HepG2 (cell line): ENCODE measurements around the gene ZNF48. TPM values are rescaled to one million over a fixed set of nuclear protein-coding genes. Genes with fewer than 3 reads are reported as not detected.
A peak's percentile ranks its signal among the peaks of the same experiment; 100 is the strongest.

Source experiments
- ATAC-seq: fragments of 200-7000 bp; cut with Tn5 transposase; 3 replicates; pipeline ENCODE4 v1.9.1; 2020; ENCODE audit warnings: mild to moderate bottlenecking, moderate library complexity
- BruUV-seq: library from RNA; stranded (reverse); fragments of 400-500 nt; replicated peaks from 2 replicates; lab custom pipeline; 2021; lab: Mats Ljungman, UMichigan
- CTCF ChIA-PET: fragments of 300-600 bp; formaldehyde crosslinking; extraction: SDS; loops from one replicate; lab custom pipeline; 2021; ENCODE audit warnings: low total read pairs, inconsistent platforms, low intra/inter-chr PET ratio; lab: Yijun Ruan, JAX
- POLR2A ChIA-PET: fragments of 350-600 bp; sonication (Branson Sonifier 250); formaldehyde crosslinking; loops from one replicate; lab custom pipeline; 2020; ENCODE audit warnings: antibody characterized with exemption, inconsistent platforms; lab: Yijun Ruan, JAX
- DNase-seq: peaks from one replicate; pipeline ENCODE4 v3.0.0-alpha.2; 2015; ENCODE audit warnings: low spot score
- FAIRE-seq: peaks from 3 replicates; lab custom pipeline; 2011; peaks lifted over from hg19 to GRCh38; lab: Jason Lieb, UNC
- H2AFZ ChIP-seq: one replicate; pipeline ENCODE4 v1.6.1; 2011; ENCODE audit warnings: low read length, inconsistent platforms
- H3K27ac ChIP-seq: fragments of 300-600 bp; 3 replicates; pipeline ENCODE4 v1.8.0; 2011; ENCODE audit warnings: mixed run types, mild to moderate bottlenecking, mixed read lengths, low read length, inconsistent platforms; ENCODE audit not compliant: insufficient read depth; ENCODE audit errors: extremely low read length
- H3K27me3 ChIP-seq, 2 experiments: fragments of 200-600 bp in 1 of 2; 2 replicates in 1 of 2; 3 replicates in 1 of 2; pipeline versions ENCODE4 v1.6.0 to v1.8.0; 2011; ENCODE audit warnings: low read length in 2 of 2, mild to moderate bottlenecking in 2 of 2, moderate library complexity in 2 of 2, inconsistent platforms in 1 of 2; ENCODE audit not compliant: insufficient read depth in 2 of 2, control insufficient read depth in 1 of 2
- H3K36me3 ChIP-seq, 2 experiments: fragments of 200-600 bp in 1 of 2; replicated peaks in 1 of 2; 2 replicates in 1 of 2; 3 replicates in 1 of 2; pipeline versions ENCODE4 v1.5.1 to v1.8.0; 2011; ENCODE audit warnings: low read length in 2 of 2, inconsistent platforms in 1 of 2; ENCODE audit not compliant: insufficient read depth in 2 of 2, control insufficient read depth in 1 of 2
- H3K4me1 ChIP-seq: 2 replicates; pipeline ENCODE4 v1.5.1; 2012; ENCODE audit warnings: low read length, inconsistent platforms; ENCODE audit not compliant: insufficient read depth
- H3K4me2 ChIP-seq: 2 replicates; pipeline ENCODE4 v1.6.0; 2011; ENCODE audit warnings: low read depth, low read length, inconsistent platforms
- H3K4me3 ChIP-seq, 3 experiments: fragments of 200-600 bp in 1 of 3; sonication (generic), shearing (Covaris generic) in 1 of 3; replicated peaks in 1 of 3; 2 replicates each; pipeline ENCODE4 v1.5.1; 2011 to 2016; ENCODE audit warnings: low read length in 3 of 3, inconsistent platforms in 2 of 3, low read depth in 2 of 3, mild to moderate bottlenecking in 2 of 3, control low read depth in 1 of 3, mixed read lengths in 1 of 3; ENCODE audit not compliant: insufficient read depth in 1 of 3
- H3K79me2 ChIP-seq: one replicate; pipeline ENCODE4 v1.6.1; 2011; ENCODE audit warnings: low read length, inconsistent platforms; ENCODE audit not compliant: insufficient read depth
- H3K9ac ChIP-seq: 2 replicates; pipeline ENCODE4 v1.6.0; 2011; ENCODE audit warnings: mild to moderate bottlenecking, low read depth, low read length, inconsistent platforms; ENCODE audit not compliant: insufficient read depth
- H3K9me3 ChIP-seq: 2 replicates; pipeline ENCODE4 v1.5.1; 2012; ENCODE audit warnings: mild to moderate bottlenecking, low read length
- H4K20me1 ChIP-seq: 2 replicates; pipeline ENCODE4 v1.6.0; 2011; ENCODE audit warnings: inconsistent platforms, mild to moderate bottlenecking, low read length, moderate library complexity; ENCODE audit not compliant: insufficient read depth
- MEIS1 ChIP-seq: sonication (generic); formaldehyde crosslinking; IDR thresholded peaks from 2 replicates; pipeline ENCODE4 v1.9.0; 2021; ENCODE audit warnings: mild to moderate bottlenecking, missing genetic modification reagents, moderate library complexity, borderline replicate concordance
- NFKBIZ ChIP-seq: IDR thresholded peaks from 2 replicates; pipeline ENCODE4 v1.6.1; 2018; ENCODE audit warnings: missing genetic modification reagents, missing compliant biosample characterization
- PAF1 ChIP-seq: IDR thresholded peaks from 2 replicates; pipeline ENCODE4 v1.6.1; 2016; ENCODE audit warnings: missing genetic modification reagents, missing compliant biosample characterization
- POLR2A ChIP-seq, 2 experiments: IDR thresholded peaks; 2 replicates each; pipeline ENCODE4 v1.6.1; 2011; ENCODE audit warnings: low read depth in 2 of 2, low read length in 2 of 2, mild to moderate bottlenecking in 1 of 2, moderate library complexity in 1 of 2; ENCODE audit not compliant: insufficient read depth in 1 of 2
- SP2 ChIP-seq: sonication (generic); formaldehyde crosslinking; IDR thresholded peaks from 2 replicates; pipeline ENCODE4 v1.5.1; 2020; ENCODE audit warnings: mild to moderate bottlenecking, missing genetic modification reagents
- TCF7L2 ChIP-seq: IDR thresholded peaks from 2 replicates; pipeline ENCODE4 v1.6.1; 2011; ENCODE audit warnings: mild to moderate bottlenecking, low read depth, low read length, moderate library complexity
- ZBTB7B ChIP-seq: sonication (generic); formaldehyde crosslinking; IDR thresholded peaks from 2 replicates; pipeline ENCODE4 v1.4.0; 2020; ENCODE audit warnings: missing genetic modification reagents
- ZKSCAN1 ChIP-seq: fragments of 150-350 bp; IDR thresholded peaks from 2 replicates; pipeline ENCODE4 v1.6.1; 2014; ENCODE audit warnings: low read length
- ZNF747 ChIP-seq: sonication (generic); formaldehyde crosslinking; IDR thresholded peaks from 2 replicates; pipeline ENCODE4 v1.8.1; 2023; ENCODE audit warnings: missing genetic modification reagents, mild to moderate bottlenecking, borderline replicate concordance
- ZNF773 ChIP-seq: sonication (generic); formaldehyde crosslinking; IDR thresholded peaks from 2 replicates; pipeline ENCODE4 v1.4.0; 2020; ENCODE audit warnings: missing genetic modification reagents, borderline replicate concordance
- ZNF782 ChIP-seq: sonication (generic); formaldehyde crosslinking; IDR thresholded peaks from 2 replicates; pipeline ENCODE4 v1.4.0; 2020; ENCODE audit warnings: missing genetic modification reagents, mild to moderate bottlenecking, borderline replicate concordance
- ZNF891 ChIP-seq: sonication (generic); formaldehyde crosslinking; IDR thresholded peaks from 2 replicates; pipeline ENCODE4 v1.5.0; 2020; ENCODE audit warnings: mild to moderate bottlenecking, missing genetic modification reagents
- WGBS: methylation state at CpG from one replicate; pipeline ENCODE4 v1.1.6; 2017; ENCODE audit warnings: low lambda C conversion rate; 5-methylcytosine and 5-hydroxymethylcytosine counted together
- in situ Hi-C: cut with HindIII; loops from 2 replicates; pipeline ENCODE4 v1.10.0; 2017; ENCODE audit warnings: low pct_unique_long_range_greater_than_20kb; ENCODE audit not compliant: extremely low pct_ligation_motif_present
- intact Hi-C: fragments of 100-400 bp; cut with micrococcal nuclease; formaldehyde crosslinking; loops from one replicate; pipeline ENCODE4 v1.10.0; 2022; ENCODE audit not compliant: unreplicated experiment
- polyA plus RNA-seq, 8 experiments: library from polyadenylated mRNA; depleted of rRNA in 3 of 8; stranded (reverse) in 7 of 8; unstranded in 1 of 8; fragments of >200 nt; fragmentation: Illumina TruSeq in 4 of 8; extraction: Trizol in 4 of 8; gene quantifications; 2 replicates each; pipeline versions ENCODE4 v1.2.1 to v1.2.3, GENCODE V29; 2011 to 2016; ENCODE audit warnings: low read depth in 4 of 8, missing spikeins in 1 of 8, mixed read lengths in 1 of 8; ENCODE audit not compliant: insufficient read depth in 1 of 8
- total RNA-seq, 5 experiments: library from RNA; depleted of rRNA; stranded (reverse); fragments of >200 nt; fragmentation: Illumina TruSeq; extraction: Trizol; gene quantifications; 2 replicates each; pipeline ENCODE4 v1.2.3, GENCODE V29; 2016; ENCODE audit warnings: low read depth in 1 of 5

Gene ZNF48
- total and polyA plus RNA-seq, 2 of the 13 experiments (the other 11 are each of a cell fraction or from before 2014, with no cell fraction given): 9.9 to 12.3 TPM

GRCh38 chr16:30346286-30346685 lies 48.9 kb upstream of the ZNF48 start:
- TF ChIP-seq ZNF891 (CRISPR knock-in tag): no peak
- TF ChIP-seq ZBTB7B (CRISPR knock-in tag): no peak
- TF ChIP-seq ZKSCAN1: no peak
- no peak for TF ChIP-seq ZNF747
- no peak for TF ChIP-seq TCF7L2
- no peak for TF ChIP-seq ZNF782 (CRISPR knock-in tag)
- no peak for TF ChIP-seq NFKBIZ
- no peak for TF ChIP-seq PAF1
- no peak for TF ChIP-seq MEIS1
- ATAC-seq: no peak
- no peak overlapping the region for H3K9ac ChIP-seq
- no peak for FAIRE-seq
- ChIA-PET POLR2A (interaction anchor here (1.5 kb wide), 1 partner anchor 9 kb away, joined by 4 read pairs; the partner anchor contains the start of gene CD2BP2), CTCF (no interaction called here)
- H3K36me3 ChIP-seq: peaks cover 12 to 38% of the 10 kb centered on the region in 2 experiments; a peak in 4 of 5 replicates
- no peaks in the 10 kb centered on the region for H4K20me1 ChIP-seq
- no TSS peak for BruUV-seq
- no peak overlapping the region for H2AFZ ChIP-seq
- no peaks in the 10 kb centered on the region; a peak in 1 of 5 replicates for H3K27me3 ChIP-seq
- intact Hi-C loops (no loop called here), in situ Hi-C loops (loop anchor here (25.0 kb wide), 1 partner anchor 759 kb away; no protein-coding TSS in a partner anchor)
- no peak overlapping the region for H3K4me2 ChIP-seq
- no peaks in the 10 kb centered on the region for H3K79me2 ChIP-seq
- no peak overlapping the region for H3K4me3 ChIP-seq
- no peak overlapping the region for H3K27ac ChIP-seq
- peaks cover 9% of the 10 kb centered on the region for H3K4me1 ChIP-seq
- WGBS: 94% methylated on average over 3 of the region's 3 CpGs
- no peaks in the 10 kb centered on the region for H3K9me3 ChIP-seq
- DNase-seq: no peak

- Histone ChIP-seq H3K4me1 (peaks cover 19% of the 10 kb centered on the region), H3K79me2 (no peaks in the 10 kb centered on the region)
- no peak for FAIRE-seq
- TF ChIP-seq SP2 (CRISPR knock-in tag) (no peak), POLR2A (IDR thresholded peaks at IDR 0.05; ENCODE audit: insufficient read depth in 1 of 2, low read depth in 2 of 2, low read length in 2 of 2) (0 out of 4 replicates have a peak, but pooled peaks of 1 of the 2 experiments have one; percentile 11), ZNF773 (CRISPR knock-in tag) (no peak)
- TF ChIP-seq, all 625 proteins: peak for 1
- BruUV-seq: no TSS peak
- Histone ChIP-seq H3K4me3 (no peak overlapping the region), H3K27me3 (no peaks in the 10 kb centered on the region; a peak in 1 of 5 replicates), H3K9me3 (no peaks in the 10 kb centered on the region), H3K4me2 (no peak overlapping the region), H4K20me1 (no peaks in the 10 kb centered on the region), H3K36me3 (peaks cover 9 to 47% of the 10 kb centered on the region in 2 experiments), H3K27ac (no peak overlapping the region), H2AFZ (no peak overlapping the region), H3K9ac (no peak overlapping the region)
- in situ Hi-C loops (loop anchor here (25.0 kb wide), 1 partner anchor 761 kb away; no protein-coding TSS in a partner anchor), intact Hi-C loops (no loop called here)
- ChIA-PET CTCF (no interaction called here), POLR2A (no interaction called here)
- WGBS: 98% methylated on average over 8 of the region's 8 CpGs
- DNase-seq (no peak), ATAC-seq (no peak)
Measured at GRCh38 chr16:30348113-30348512, 47.1 kb upstream of the ZNF48 start.
